Fibroblast of lung (primary cell): ENCODE results near the gene PIGH. TPM values are rescaled to one million over a fixed set of nuclear protein-coding genes. Genes with fewer than 3 reads are reported as not detected.
A peak's percentile ranks its signal among the peaks of the same experiment; 100 is the strongest.

Experiments used
- DNase-seq, 2 donors: peaks; one replicate each; pipeline versions ENCODE4 v3.0.0 to v3.0.0-alpha.2; 2010; ENCODE audit warnings: low read depth in 2 of 2
- H2AFZ ChIP-seq: 2 replicates; pipeline ENCODE4 v1.5.1; 2012; ENCODE audit warnings: low read length, control low read depth, inconsistent platforms
- H3K27ac ChIP-seq: 2 replicates; pipeline ENCODE4 v1.5.1; 2011; ENCODE audit warnings: low read length, control low read depth; ENCODE audit not compliant: insufficient read depth
- H3K27me3 ChIP-seq: 2 replicates; pipeline ENCODE4 v1.5.1; 2011; ENCODE audit warnings: mild to moderate bottlenecking, low read length; ENCODE audit not compliant: control insufficient read depth, insufficient read depth
- H3K36me3 ChIP-seq: 2 replicates; pipeline ENCODE4 v1.5.1; 2011; ENCODE audit warnings: low read length; ENCODE audit not compliant: control insufficient read depth, insufficient read depth
- H3K4me1 ChIP-seq: 2 replicates; pipeline ENCODE4 v1.5.1; 2011; ENCODE audit warnings: low read length; ENCODE audit not compliant: control insufficient read depth, insufficient read depth; ENCODE audit errors: extremely low read depth
- H3K4me2 ChIP-seq: 2 replicates; pipeline ENCODE4 v1.5.1; 2011; ENCODE audit warnings: low read length, control low read depth; ENCODE audit not compliant: insufficient read depth; ENCODE audit errors: extremely low read depth
- H3K4me3 ChIP-seq, 4 experiments: fragments of 200-600 bp in 1 of 4; sonication (generic) in 1 of 4; replicated peaks in 1 of 4; 2 replicates each; pipeline ENCODE4 v1.5.1; 2011 to 2016; ENCODE audit warnings: low read length in 4 of 4, low read depth in 3 of 4, mild to moderate bottlenecking in 3 of 4, control low read depth in 2 of 4, inconsistent platforms in 1 of 4, mixed read lengths in 1 of 4; ENCODE audit not compliant: insufficient read depth in 1 of 4; ENCODE audit errors: control extremely low read depth in 1 of 4
- H3K79me2 ChIP-seq: 2 replicates; pipeline ENCODE4 v1.5.1; 2012; ENCODE audit warnings: mild to moderate bottlenecking, low read length, inconsistent platforms; ENCODE audit not compliant: control insufficient read depth, insufficient read depth
- H3K9ac ChIP-seq: 2 replicates; pipeline ENCODE4 v1.5.1; 2011; ENCODE audit warnings: mild to moderate bottlenecking, low read length, control low read depth; ENCODE audit not compliant: insufficient read depth
- H3K9me3 ChIP-seq: 2 replicates; pipeline ENCODE4 v1.5.1; 2012; ENCODE audit warnings: low read depth, low read length; ENCODE audit not compliant: control insufficient read depth, insufficient read depth
- H4K20me1 ChIP-seq: 2 replicates; pipeline ENCODE4 v1.5.1; 2011; ENCODE audit warnings: low read length; ENCODE audit not compliant: control insufficient read depth, insufficient read depth; ENCODE audit errors: extremely low read depth
- CTCF ChIP-seq, 2 donors: IDR thresholded peaks in 1 of 2; conservative IDR thresholded peaks in 1 of 2; 1 replicate in 1 of 2; 2 replicates in 1 of 2; pipeline ENCODE4 v1.5.1; 2011 to 2012; ENCODE audit warnings: low read length in 2 of 2, control low read depth in 1 of 2, inconsistent platforms in 1 of 2, low read depth in 1 of 2, mild to moderate bottlenecking in 1 of 2
- EZH2 ChIP-seq: IDR thresholded peaks from 2 replicates; pipeline ENCODE4 v1.5.1; 2012; ENCODE audit warnings: low read length, control low read depth, mild to moderate bottlenecking; ENCODE audit errors: missing control alignments
- polyA plus RNA-seq, 2 donors: library from polyadenylated mRNA; depleted of rRNA in 1 of 2; stranded (reverse) in 1 of 2; unstranded in 1 of 2; fragments of >200 nt; gene quantifications; 2 replicates each; pipeline ENCODE4 v1.2.1, GENCODE V29; 2011 to 2012; ENCODE audit warnings: missing spikeins in 1 of 2
- total RNA-seq: library from RNA; depleted of rRNA; stranded (reverse); fragments of >200 nt; gene quantifications from 2 replicates; pipeline ENCODE4 v1.2.1, GENCODE V29; 2014

PIGH gene
- total and polyA plus RNA-seq, 2 donors (not counting 1 experiment from before 2014, with no cell fraction given) = 12.7 to 15.6 TPM

GRCh38 chr14:67577181-67577808 is 22.8 kb downstream of the PIGH start:
- Histone ChIP-seq H3K27me3 (no peaks in the 10 kb centered on the region), H3K9me3 (no peaks in the 10 kb centered on the region), H3K79me2 (no peaks in the 10 kb centered on the region), H2AFZ (no peak overlapping the region), H3K4me1 (no peaks in the 10 kb centered on the region), H3K4me2 (no peak overlapping the region), H3K36me3 (no peaks in the 10 kb centered on the region), H3K9ac (no peak overlapping the region), H4K20me1 (no peaks in the 10 kb centered on the region), H3K4me3 (no peak overlapping the region), H3K27ac (no peak overlapping the region)
- no peak for DNase-seq
- TF ChIP-seq EZH2 = no peak
- no peak for TF ChIP-seq CTCF (conservative IDR thresholded peaks at IDR 0.05 in 1 of 2, IDR thresholded peaks at IDR 0.05 in 1 of 2; ENCODE audit: low read depth in 1 of 2, low read length in 2 of 2)

- no peak overlapping the region for H2AFZ ChIP-seq
- DNase-seq = no peak
- no peaks in the 10 kb centered on the region for H4K20me1 ChIP-seq
- no peak overlapping the region for H3K27ac ChIP-seq
- no peaks in the 10 kb centered on the region for H3K27me3 ChIP-seq
- no peak overlapping the region for H3K4me2 ChIP-seq
- no peaks in the 10 kb centered on the region for H3K9me3 ChIP-seq
- H3K79me2 ChIP-seq = no peaks in the 10 kb centered on the region
- no peaks in the 10 kb centered on the region for H3K4me1 ChIP-seq
- H3K4me3 ChIP-seq = no peak overlapping the region
- no peak overlapping the region for H3K9ac ChIP-seq
- no peaks in the 10 kb centered on the region for H3K36me3 ChIP-seq
- TF ChIP-seq EZH2 = no peak
These were observed 23.7 kb downstream of the PIGH start for GRCh38 chr14:67576216-67576955.

- Histone ChIP-seq H3K79me2 (no peaks in the 10 kb centered on the region), H3K27me3 (no peaks in the 10 kb centered on the region), H3K36me3 (no peaks in the 10 kb centered on the region), H3K4me3 (no peak overlapping the region), H4K20me1 (no peaks in the 10 kb centered on the region), H3K9ac (no peak overlapping the region), H3K27ac (no peak overlapping the region), H3K4me2 (no peak overlapping the region), H3K9me3 (no peaks in the 10 kb centered on the region), H2AFZ (no peak overlapping the region), H3K4me1 (no peaks in the 10 kb centered on the region)
- TF ChIP-seq EZH2 = no peak
- no peak for TF ChIP-seq CTCF (conservative IDR thresholded peaks at IDR 0.05 in 1 of 2, IDR thresholded peaks at IDR 0.05 in 1 of 2; ENCODE audit: low read depth in 1 of 2, low read length in 2 of 2)
- peak in 1 of 2 donors; percentile 8 for DNase-seq
These were observed 24.4 kb downstream of the PIGH start for GRCh38 chr14:67575684-67576083.
